Chondrocyte (in vitro differentiated cells): ENCODE results near the gene NIPSNAP3A. TPM values are rescaled to one million over a fixed set of nuclear protein-coding genes. Genes with fewer than 3 reads are reported as not detected.
A peak's percentile ranks its signal among the peaks of the same experiment; 100 is the strongest.

Experiments used
- DNase-seq: peaks from one replicate; pipeline ENCODE4 v3.0.0; 2021; ENCODE audit warnings: mixed read lengths, low spot score
- H3K27ac Mint-ChIP-seq: one replicate; pipeline ENCODE4 v1.8.0; 2021; ENCODE audit warnings: mild to moderate bottlenecking, moderate library complexity, mixed read lengths; ENCODE audit not compliant: unreplicated experiment
- H3K27me3 Mint-ChIP-seq: 2 replicates; pipeline ENCODE4 v1.8.0; 2021; ENCODE audit warnings: low read depth, mixed read lengths
- H3K36me3 Mint-ChIP-seq: 2 replicates; pipeline ENCODE4 v1.8.0; 2021; ENCODE audit warnings: low read depth, mixed read lengths
- H3K4me1 Mint-ChIP-seq: 2 replicates; pipeline ENCODE4 v1.8.0; 2021; ENCODE audit warnings: low read depth, mild to moderate bottlenecking, mixed read lengths
- H3K4me3 Mint-ChIP-seq: one replicate; pipeline ENCODE4 v1.8.0; 2021; ENCODE audit warnings: mild to moderate bottlenecking, moderate library complexity, mixed read lengths; ENCODE audit not compliant: unreplicated experiment
- H3K9me3 Mint-ChIP-seq: 2 replicates; pipeline ENCODE4 v1.8.0; 2021; ENCODE audit warnings: low read depth, mixed read lengths
- CTCF ChIP-seq: fragments of 200-600 bp; sonication (generic); IDR thresholded peaks from 2 replicates; pipeline ENCODE4 v1.5.0; 2021; ENCODE audit warnings: antibody characterized with exemption, mild to moderate bottlenecking, moderate library complexity
- total RNA-seq: library from RNA; stranded (reverse); gene quantifications from 3 replicates; pipeline ENCODE4 v1.2.1, GENCODE V29; 2021

The NIPSNAP3A gene
- total RNA-seq, 1 donor from 2014 or later = 33.9 TPM

GRCh38 chr9:104746798-104747197 lies 685 bp upstream of the NIPSNAP3A start:
- Mint-ChIP-seq H3K27me3 (peaks cover 2% of the 10 kb centered on the region), H3K9me3 (no peaks in the 10 kb centered on the region), H3K4me3 (peak overlapping the region; percentile 96), H3K36me3 (no peaks in the 10 kb centered on the region), H3K4me1 (peaks cover 19% of the 10 kb centered on the region), H3K27ac (peak overlapping the region; percentile 98)
- no peak for DNase-seq
- no peak for TF ChIP-seq CTCF

DNA sequence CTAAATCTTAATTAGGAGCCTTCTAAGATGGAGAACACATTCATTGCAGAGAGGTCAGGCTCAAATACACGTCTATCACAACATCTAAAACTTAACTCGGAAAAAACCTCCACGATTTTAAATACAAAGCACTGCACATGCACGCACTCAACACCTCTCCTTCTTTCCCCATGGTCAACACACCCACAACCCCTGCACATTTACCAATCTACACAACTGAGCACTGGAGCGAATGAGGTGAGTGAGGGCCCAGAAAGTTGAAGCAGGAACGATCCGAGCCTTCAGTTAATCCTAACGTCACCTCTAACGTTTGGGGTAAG lies 278 bp upstream of the NIPSNAP3A start:
- TF ChIP-seq CTCF = no peak
- peak overlapping the region; percentile 98 for H3K27ac Mint-ChIP-seq
- peaks cover 2% of the 10 kb centered on the region for H3K36me3 Mint-ChIP-seq
- H3K9me3 Mint-ChIP-seq = no peaks in the 10 kb centered on the region
- H3K27me3 Mint-ChIP-seq = peaks cover 2% of the 10 kb centered on the region
- peaks cover 19% of the 10 kb centered on the region for H3K4me1 Mint-ChIP-seq
- no peak for DNase-seq
- H3K4me3 Mint-ChIP-seq = peak overlapping the region; percentile 96

- H3K4me1 Mint-ChIP-seq = peaks cover 16% of the 10 kb centered on the region
- no peak for TF ChIP-seq CTCF
Observed at GRCh38 chr9:104748359-104749031, 1.0 kb downstream of the NIPSNAP3A start.

DNA sequence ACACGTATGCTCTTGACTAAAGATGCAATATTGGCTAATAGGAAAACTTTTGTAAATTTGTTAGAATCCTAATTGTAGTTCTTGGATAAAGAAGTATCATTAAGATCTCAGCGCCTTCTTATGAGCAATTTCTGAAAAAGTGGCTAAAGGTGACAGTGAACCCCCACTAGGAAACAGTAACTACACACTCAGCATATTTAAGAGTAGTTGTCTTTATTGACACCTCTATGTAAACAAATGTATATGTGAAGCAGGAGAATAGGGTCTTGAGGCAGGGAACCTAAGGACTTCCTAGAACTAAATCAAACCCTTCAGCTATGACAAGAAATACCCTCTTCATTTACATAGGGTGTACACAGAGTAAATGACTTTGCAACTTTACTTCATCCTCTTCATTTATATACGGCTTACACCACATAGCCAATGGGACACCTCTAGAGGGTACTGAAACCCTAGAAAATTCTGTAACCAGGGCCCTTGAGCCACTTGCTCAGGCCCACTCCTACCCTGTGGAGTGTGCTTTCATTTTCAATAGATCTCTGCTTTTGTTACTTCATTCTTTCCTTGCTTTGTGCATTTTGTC lies 2.8 kb downstream of the NIPSNAP3A start:
- peaks cover 7% of the 10 kb centered on the region for H3K36me3 Mint-ChIP-seq
- H3K4me3 Mint-ChIP-seq = no peak overlapping the region
- peaks cover 2% of the 10 kb centered on the region for H3K27me3 Mint-ChIP-seq
- no peaks in the 10 kb centered on the region for H3K9me3 Mint-ChIP-seq
- no peak for TF ChIP-seq CTCF
- DNase-seq = no peak
- no peak overlapping the region for H3K27ac Mint-ChIP-seq
- peaks cover 16% of the 10 kb centered on the region for H3K4me1 Mint-ChIP-seq

More at GRCh38 chr9:104748359-104749031, 1.0 kb downstream of the NIPSNAP3A start:
- H3K36me3 Mint-ChIP-seq = peaks cover 7% of the 10 kb centered on the region
- H3K27ac Mint-ChIP-seq = peak overlapping the region; percentile 98
- peaks cover 2% of the 10 kb centered on the region for H3K27me3 Mint-ChIP-seq
- H3K9me3 Mint-ChIP-seq = no peaks in the 10 kb centered on the region
- DNase-seq = no peak
- peak overlapping the region; percentile 96 for H3K4me3 Mint-ChIP-seq

DNA sequence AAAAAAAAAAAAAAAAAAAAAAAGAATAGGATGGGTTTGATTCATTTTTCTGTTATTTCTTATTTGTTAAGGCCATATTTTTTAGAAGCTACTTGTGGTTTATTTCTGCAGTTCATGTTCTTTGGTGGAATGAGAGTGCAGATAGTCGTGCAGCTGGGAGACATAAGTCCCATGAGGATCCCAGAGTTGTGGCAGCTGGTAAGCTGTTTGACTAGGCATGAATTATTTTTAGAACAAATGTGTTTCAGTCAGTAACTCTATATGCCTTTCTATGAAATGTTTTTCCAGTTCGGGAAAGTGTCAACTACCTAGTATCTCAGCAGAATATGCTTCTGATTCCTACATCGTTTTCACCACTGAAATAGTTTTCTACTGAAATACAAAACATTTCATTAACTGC lies 11.5 kb downstream of the NIPSNAP3A start:
- H3K27ac Mint-ChIP-seq = peak overlapping the region; percentile 56
- peaks cover 3% of the 10 kb centered on the region for H3K36me3 Mint-ChIP-seq
- H3K27me3 Mint-ChIP-seq = no peaks in the 10 kb centered on the region
- no peak for TF ChIP-seq CTCF
- no peak for DNase-seq
- no peak overlapping the region for H3K4me3 Mint-ChIP-seq
- peaks cover 18% of the 10 kb centered on the region for H3K4me1 Mint-ChIP-seq
- no peaks in the 10 kb centered on the region for H3K9me3 Mint-ChIP-seq
